Tibial nerve (tissue), 4 donors: ENCODE measurements around the gene ASTN2. TPM values are rescaled to one million over a fixed set of nuclear protein-coding genes. Genes with fewer than 3 reads are reported as not detected.

Experiments used
- DNase-seq, 2 donors: peaks; one replicate each; pipeline ENCODE4 v3.0.0-alpha.2; 2019; ENCODE audit warnings: low spot score in 2 of 2
- H3K27ac ChIP-seq, 4 donors: fragments of 200-600 bp; sonication (generic) in 3 of 4; one replicate each; pipeline ENCODE4 v1.5.1; 2017 to 2019; ENCODE audit warnings: mild to moderate bottlenecking in 1 of 4
- H3K27me3 ChIP-seq, 2 donors: fragments of 200-600 bp; sonication (generic) in 1 of 2; one replicate each; pipeline versions ENCODE4 v1.5.1 to v1.6.0; 2017 to 2019
- H3K36me3 ChIP-seq, 3 donors: fragments of 200-600 bp; sonication (generic); one replicate each; pipeline ENCODE4 v1.5.1; 2018 to 2019
- H3K4me1 ChIP-seq, 4 donors: fragments of 200-600 bp; sonication (generic) in 3 of 4; one replicate each; pipeline ENCODE4 v1.5.1; 2017 to 2019
- H3K4me3 ChIP-seq, 4 donors: fragments of 200-600 bp; sonication (generic) in 3 of 4; one replicate each; pipeline ENCODE4 v1.5.1; 2017 to 2019; ENCODE audit warnings: mild to moderate bottlenecking in 1 of 4, moderate library complexity in 1 of 4
- H3K9me3 ChIP-seq, 4 donors: fragments of 200-600 bp; sonication (generic) in 3 of 4; one replicate each; pipeline ENCODE4 v1.5.1; 2017 to 2019
- CTCF ChIP-seq, 5 experiments: fragments of 200-600 bp in 3 of 5; fragments of 450-650 bp in 2 of 5; sonication (generic) in 3 of 5; IDR thresholded peaks; one replicate each; pipeline ENCODE4 v1.5.1; 2016 to 2019; ENCODE audit warnings: antibody characterized with exemption in 5 of 5, mild to moderate bottlenecking in 3 of 5, moderate library complexity in 2 of 5
- EP300 ChIP-seq, 2 donors: sonication (generic); formaldehyde crosslinking; IDR thresholded peaks; one replicate each; pipeline ENCODE4 v1.6.1; 2017; ENCODE audit warnings: antibody characterized with exemption in 2 of 2, mild to moderate bottlenecking in 1 of 2
- POLR2A ChIP-seq, 2 donors: fragments of 450-650 bp; IDR thresholded peaks; one replicate each; pipeline ENCODE4 v1.6.1; 2017; ENCODE audit warnings: antibody characterized with exemption in 2 of 2, mild to moderate bottlenecking in 2 of 2, moderate library complexity in 2 of 2
- WGBS, 2 donors: methylation state at CpG; one replicate each; pipeline ENCODE4 v1.1.5; 2018; 5-methylcytosine and 5-hydroxymethylcytosine counted together
- total RNA-seq, 4 donors: library from RNA; depleted of rRNA; stranded (reverse); fragments of >200 nt; gene quantifications; one replicate each; pipeline ENCODE4 v1.1.0, GENCODE V29; 2016

The ASTN2 gene
- total RNA-seq, 4 donors from 2014 or later: 9.0 to 14.9 (median 12.3) TPM

- Histone ChIP-seq H3K27me3 (no peaks in the 10 kb centered on the region), H3K9me3 (no peaks in the 10 kb centered on the region), H3K4me3 (no peak overlapping the region), H3K36me3 (no peaks in the 10 kb centered on the region), H3K27ac (no peak overlapping the region), H3K4me1 (no peaks in the 10 kb centered on the region)
- no peak for TF ChIP-seq POLR2A (IDR thresholded peaks at IDR 0.05)
- DNase-seq: no peak
- WGBS, 2 donors: 65 to 71% methylated on average over 4 of the region's 4 CpGs
These were observed 190.2 kb downstream of the ASTN2 start for GRCh38 chr9:117224695-117225094.

- no peak for DNase-seq
- Histone ChIP-seq H3K9me3 (no peaks in the 10 kb centered on the region), H3K27ac (no peak overlapping the region), H3K4me1 (no peaks in the 10 kb centered on the region), H3K4me3 (no peak overlapping the region), H3K36me3 (peaks cover 0 to 11% (median 0%) of the 10 kb centered on the region in 3 donors), H3K27me3 (no peaks in the 10 kb centered on the region)
- 68 to 84% methylated on average over 3 of the region's 3 CpGs for WGBS, 2 donors
- TF ChIP-seq EP300 (IDR thresholded peaks at IDR 0.05) (no peak), POLR2A (IDR thresholded peaks at IDR 0.05) (no peak), CTCF (IDR thresholded peaks at IDR 0.05) (no peak)
These were observed 195.9 kb downstream of the ASTN2 start for GRCh38 chr9:117218951-117219350.

GRCh38 chr9:117214416-117214815 is 200.4 kb downstream of the ASTN2 start:
- Histone ChIP-seq H3K27me3 (no peaks in the 10 kb centered on the region), H3K36me3 (peaks cover 0 to 16% (median 0%) of the 10 kb centered on the region in 3 donors), H3K27ac (no peak overlapping the region), H3K4me3 (no peak overlapping the region), H3K4me1 (no peaks in the 10 kb centered on the region), H3K9me3 (peaks cover 0 to 7% (median 2%) of the 10 kb centered on the region in 4 donors)
- 92 to 95% methylated on average over 23 of the region's 23 CpGs for WGBS, 2 donors
- no peak for DNase-seq
- no peak for TF ChIP-seq POLR2A (IDR thresholded peaks at IDR 0.05)
- no peak for TF ChIP-seq EP300 (IDR thresholded peaks at IDR 0.05)
- TF ChIP-seq CTCF (IDR thresholded peaks at IDR 0.05): no peak

- 19 to 23% methylated on average over 3 of the region's 3 CpGs for WGBS, 2 donors
- no peak overlapping the region for H3K4me3 ChIP-seq
- peaks cover 0 to 16% (median 0%) of the 10 kb centered on the region in 3 donors for H3K36me3 ChIP-seq
- H3K27me3 ChIP-seq: no peaks in the 10 kb centered on the region
- TF ChIP-seq POLR2A (IDR thresholded peaks at IDR 0.05) (no peak), EP300 (IDR thresholded peaks at IDR 0.05) (no peak), CTCF (IDR thresholded peaks at IDR 0.05) (no peak)
- H3K9me3 ChIP-seq: peaks cover 0 to 19% (median 4%) of the 10 kb centered on the region in 4 donors
- no peaks in the 10 kb centered on the region for H3K4me1 ChIP-seq
- no peak overlapping the region for H3K27ac ChIP-seq
- DNase-seq: no peak
These were observed 203.6 kb downstream of the ASTN2 start for GRCh38 chr9:117211280-117211679.

GRCh38 chr9:117205806-117206205 is 209.1 kb downstream of the ASTN2 start:
- Histone ChIP-seq H3K9me3 (peaks cover 0 to 19% (median 4%) of the 10 kb centered on the region in 4 donors), H3K4me3 (no peak overlapping the region), H3K27ac (no peak overlapping the region), H3K27me3 (no peaks in the 10 kb centered on the region), H3K4me1 (no peaks in the 10 kb centered on the region), H3K36me3 (no peaks in the 10 kb centered on the region)
- no peak for DNase-seq
- TF ChIP-seq POLR2A (IDR thresholded peaks at IDR 0.05) (no peak), EP300 (IDR thresholded peaks at IDR 0.05) (no peak), CTCF (IDR thresholded peaks at IDR 0.05) (no peak)
- WGBS, 2 donors: 72 to 77% methylated on average over 4 of the region's 4 CpGs

GRCh38 chr9:117204971-117205370 is 209.9 kb downstream of the ASTN2 start:
- Histone ChIP-seq H3K27me3 (no peaks in the 10 kb centered on the region), H3K4me1 (no peaks in the 10 kb centered on the region), H3K27ac (no peak overlapping the region), H3K36me3 (no peaks in the 10 kb centered on the region), H3K4me3 (no peak overlapping the region), H3K9me3 (peaks cover 0 to 18% (median 4%) of the 10 kb centered on the region in 4 donors)
- DNase-seq: no peak
- TF ChIP-seq EP300 (IDR thresholded peaks at IDR 0.05) (no peak), POLR2A (IDR thresholded peaks at IDR 0.05) (no peak), CTCF (IDR thresholded peaks at IDR 0.05) (no peak)
- 65 to 68% methylated on average over 1 of the region's 1 CpG for WGBS, 2 donors
